HEK293 (cell line): ENCODE results near the gene TOMM34.

Experiments
- GLI2 ChIP-seq: fragments of 450-650 bp; formaldehyde crosslinking; IDR thresholded peaks from 2 replicates; pipeline ENCODE4; 2017; ENCODE audit warnings: missing biosample characterization, missing genetic modification characterization, low read depth, borderline replicate concordance
- GLIS1 ChIP-seq: fragments of 450-650 bp; formaldehyde crosslinking; IDR thresholded peaks from 2 replicates; pipeline ENCODE4 v1.5.1; 2016; ENCODE audit warnings: missing biosample characterization, missing genetic modification characterization
- MEIS1 ChIP-seq: sonication (generic); formaldehyde crosslinking; IDR thresholded peaks from 2 replicates; pipeline ENCODE4 v1.8.1; 2022; ENCODE audit warnings: missing genetic modification reagents, mild to moderate bottlenecking, borderline replicate concordance
- PRDM1 ChIP-seq: fragments of 450-650 bp; formaldehyde crosslinking; IDR thresholded peaks from 2 replicates; pipeline ENCODE4; 2016; ENCODE audit warnings: missing biosample characterization, missing genetic modification characterization
- RBAK ChIP-seq: fragments of 450-650 bp; formaldehyde crosslinking; IDR thresholded peaks from 2 replicates; pipeline ENCODE4 v1.5.1; 2016; ENCODE audit warnings: missing biosample characterization, missing genetic modification characterization
- SP2 ChIP-seq: fragments of 450-650 bp; formaldehyde crosslinking; IDR thresholded peaks from 2 replicates; pipeline ENCODE4 v1.5.1; 2016; ENCODE audit warnings: missing biosample characterization, missing genetic modification characterization
- ZBTB7A ChIP-seq: fragments of 450-650 bp; formaldehyde crosslinking; IDR thresholded peaks from 2 replicates; pipeline ENCODE4 v1.5.1; 2016; ENCODE audit warnings: low read depth, missing biosample characterization, missing genetic modification characterization
- ZEB2 ChIP-seq: fragments of 450-650 bp; formaldehyde crosslinking; IDR thresholded peaks from 2 replicates; pipeline ENCODE4 v1.5.1; 2016; ENCODE audit warnings: missing biosample characterization, missing genetic modification characterization
- ZFHX2 ChIP-seq: fragments of 450-650 bp; formaldehyde crosslinking; conservative IDR thresholded peaks from 2 replicates; pipeline ENCODE4 v1.5.1; 2016; ENCODE audit warnings: missing biosample characterization, missing genetic modification characterization
- ZFP3 ChIP-seq: fragments of 450-650 bp; formaldehyde crosslinking; IDR thresholded peaks from 2 replicates; pipeline ENCODE4 v1.5.1; 2016; ENCODE audit warnings: low read depth, missing biosample characterization, missing genetic modification characterization
- ZIC2 ChIP-seq: fragments of 450-650 bp; formaldehyde crosslinking; IDR thresholded peaks from 2 replicates; pipeline ENCODE4 v1.5.1; 2016; ENCODE audit warnings: missing biosample characterization, missing genetic modification characterization
- ZNF146 ChIP-seq: fragments of 450-650 bp; formaldehyde crosslinking; IDR thresholded peaks from 2 replicates; pipeline ENCODE4 v1.5.1; 2016; ENCODE audit warnings: missing biosample characterization, missing genetic modification characterization
- ZNF16 ChIP-seq: fragments of 450-650 bp; formaldehyde crosslinking; IDR thresholded peaks from 2 replicates; pipeline ENCODE4 v1.5.1; 2016; ENCODE audit warnings: low read depth, missing biosample characterization, missing genetic modification characterization
- ZNF169 ChIP-seq: fragments of 450-650 bp; formaldehyde crosslinking; IDR thresholded peaks from 2 replicates; pipeline ENCODE4 v1.5.1; 2016; ENCODE audit warnings: missing biosample characterization, missing genetic modification characterization
- ZNF2 ChIP-seq: fragments of 450-650 bp; formaldehyde crosslinking; IDR thresholded peaks from 2 replicates; pipeline ENCODE4 v1.5.1; 2016; ENCODE audit warnings: missing biosample characterization, missing genetic modification characterization
- ZNF311 ChIP-seq: fragments of 450-650 bp; formaldehyde crosslinking; IDR thresholded peaks from 2 replicates; pipeline ENCODE4 v1.5.1; 2017; ENCODE audit warnings: missing biosample characterization, missing genetic modification characterization, borderline replicate concordance
- ZNF350 ChIP-seq: fragments of 450-650 bp; formaldehyde crosslinking; IDR thresholded peaks from 2 replicates; pipeline ENCODE4 v1.5.0; 2017; ENCODE audit warnings: missing biosample characterization, mild to moderate bottlenecking, missing genetic modification characterization
- ZNF37A ChIP-seq: fragments of 450-650 bp; IDR thresholded peaks from 2 replicates; pipeline ENCODE4 v1.5.1; 2018; ENCODE audit warnings: missing biosample characterization, missing genetic modification characterization
- ZNF394 ChIP-seq: fragments of 450-650 bp; formaldehyde crosslinking; IDR thresholded peaks from 2 replicates; pipeline ENCODE4 v1.5.1; 2016; ENCODE audit warnings: missing biosample characterization, missing genetic modification characterization, mild to moderate bottlenecking, moderate library complexity, borderline replicate concordance
- ZNF416 ChIP-seq: fragments of 450-650 bp; formaldehyde crosslinking; IDR thresholded peaks from 2 replicates; pipeline ENCODE4 v1.5.1; 2016; ENCODE audit warnings: missing biosample characterization, missing genetic modification characterization
- ZNF423 ChIP-seq: fragments of 450-650 bp; formaldehyde crosslinking; IDR thresholded peaks from 2 replicates; pipeline ENCODE4 v1.5.1; 2016; ENCODE audit warnings: missing biosample characterization, missing genetic modification characterization
- ZNF529 ChIP-seq: fragments of 450-650 bp; formaldehyde crosslinking; IDR thresholded peaks from 2 replicates; pipeline ENCODE4 v1.5.1; 2017; ENCODE audit warnings: missing genetic modification characterization, missing biosample characterization; ENCODE audit not compliant: insufficient replicate concordance
- ZNF555 ChIP-seq: fragments of 450-650 bp; formaldehyde crosslinking; conservative IDR thresholded peaks from 2 replicates; pipeline ENCODE4 v1.5.1; 2017; ENCODE audit warnings: missing biosample characterization, mild to moderate bottlenecking, missing genetic modification characterization, inconsistent platforms
- ZNF560 ChIP-seq: fragments of 450-650 bp; formaldehyde crosslinking; IDR thresholded peaks from 2 replicates; pipeline ENCODE4 v1.5.1; 2017; ENCODE audit warnings: missing biosample characterization, missing genetic modification characterization, borderline replicate concordance
- ZNF623 ChIP-seq: fragments of 450-650 bp; formaldehyde crosslinking; IDR thresholded peaks from 2 replicates; pipeline ENCODE4 v1.5.1; 2016; ENCODE audit warnings: missing biosample characterization, missing genetic modification characterization
- ZNF707 ChIP-seq: fragments of 450-650 bp; formaldehyde crosslinking; IDR thresholded peaks from 2 replicates; pipeline ENCODE4 v1.5.1; 2016; ENCODE audit warnings: missing biosample characterization, missing genetic modification characterization
- TF ChIP-seq, protein P1 (sequence below): fragments of 450-650 bp; formaldehyde crosslinking; IDR thresholded peaks from 2 replicates; pipeline ENCODE4 v1.5.1; 2016; ENCODE audit warnings: missing biosample characterization, missing genetic modification characterization, low read depth
- TF ChIP-seq, protein P2 (sequence below): fragments of 450-650 bp; formaldehyde crosslinking; optimal IDR thresholded peaks from 2 replicates; pipeline ENCODE3; 2016; ENCODE audit warnings: missing biosample characterization, mild to moderate bottlenecking, missing genetic modification characterization
- TF ChIP-seq, protein P3 (sequence below): fragments of 450-650 bp; formaldehyde crosslinking; IDR thresholded peaks from 2 replicates; pipeline ENCODE4 v1.5.1; 2016; ENCODE audit warnings: missing biosample characterization, missing genetic modification characterization
- TF ChIP-seq, protein P4 (sequence below): fragments of 450-650 bp; formaldehyde crosslinking; IDR thresholded peaks from 2 replicates; pipeline ENCODE4 v1.5.1; 2016; ENCODE audit warnings: missing biosample characterization, missing genetic modification characterization
- TF ChIP-seq, protein P5 (sequence below): fragments of 450-650 bp; formaldehyde crosslinking; IDR thresholded peaks from 2 replicates; pipeline ENCODE4 v1.5.1; 2016; ENCODE audit warnings: missing biosample characterization, missing genetic modification characterization
- TF ChIP-seq, protein P6 (sequence below): fragments of 450-650 bp; formaldehyde crosslinking; IDR thresholded peaks from 2 replicates; pipeline ENCODE4 v1.5.1; 2017; ENCODE audit warnings: missing biosample characterization, missing genetic modification characterization

Gene TOMM34

DNA sequence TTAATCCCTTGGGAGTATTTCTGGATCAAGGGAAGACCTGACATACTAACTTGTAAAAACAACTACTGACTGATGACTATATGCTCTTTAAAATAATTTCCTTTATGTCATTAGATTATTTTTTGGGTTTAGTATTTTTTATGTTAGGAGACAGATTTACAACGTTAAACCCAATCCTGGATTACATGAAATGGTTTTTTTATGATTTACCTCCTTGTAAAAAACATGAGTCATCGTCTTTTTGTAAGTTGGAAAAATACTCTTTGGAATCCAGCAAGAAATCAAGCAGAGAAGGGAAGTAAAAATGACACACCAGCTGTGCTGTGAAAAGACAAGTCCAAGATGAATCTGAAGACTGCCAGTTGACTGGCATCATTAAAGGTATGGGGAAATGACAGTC, 12.9 kb upstream of the TOMM34 start (continued):
- TF ChIP-seq GLIS1 (tag by site-specific recombination), result no peak
- no peak for TF ChIP-seq ZNF416 (tag by site-specific recombination)
- no peak for TF ChIP-seq ZNF311 (tag by site-specific recombination)
- peak; percentile 50 for TF ChIP-seq ZIC2 (tag by site-specific recombination)
- TF ChIP-seq, protein P1, sequence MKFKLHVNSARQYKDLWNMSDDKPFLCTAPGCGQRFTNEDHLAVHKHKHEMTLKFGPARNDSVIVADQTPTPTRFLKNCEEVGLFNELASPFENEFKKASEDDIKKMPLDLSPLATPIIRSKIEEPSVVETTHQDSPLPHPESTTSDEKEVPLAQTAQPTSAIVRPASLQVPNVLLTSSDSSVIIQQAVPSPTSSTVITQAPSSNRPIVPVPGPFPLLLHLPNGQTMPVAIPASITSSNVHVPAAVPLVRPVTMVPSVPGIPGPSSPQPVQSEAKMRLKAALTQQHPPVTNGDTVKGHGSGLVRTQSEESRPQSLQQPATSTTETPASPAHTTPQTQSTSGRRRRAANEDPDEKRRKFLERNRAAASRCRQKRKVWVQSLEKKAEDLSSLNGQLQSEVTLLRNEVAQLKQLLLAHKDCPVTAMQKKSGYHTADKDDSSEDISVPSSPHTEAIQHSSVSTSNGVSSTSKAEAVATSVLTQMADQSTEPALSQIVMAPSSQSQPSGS, result peak; percentile 80
- TF ChIP-seq ZNF350 (tag by site-specific recombination), result no peak
- no peak for TF ChIP-seq ZNF555
- TF ChIP-seq SP2, result no peak; the same call in 1 of the 2 replicates
- no peak for TF ChIP-seq ZNF560 (tag by site-specific recombination)
- TF ChIP-seq, protein P2, sequence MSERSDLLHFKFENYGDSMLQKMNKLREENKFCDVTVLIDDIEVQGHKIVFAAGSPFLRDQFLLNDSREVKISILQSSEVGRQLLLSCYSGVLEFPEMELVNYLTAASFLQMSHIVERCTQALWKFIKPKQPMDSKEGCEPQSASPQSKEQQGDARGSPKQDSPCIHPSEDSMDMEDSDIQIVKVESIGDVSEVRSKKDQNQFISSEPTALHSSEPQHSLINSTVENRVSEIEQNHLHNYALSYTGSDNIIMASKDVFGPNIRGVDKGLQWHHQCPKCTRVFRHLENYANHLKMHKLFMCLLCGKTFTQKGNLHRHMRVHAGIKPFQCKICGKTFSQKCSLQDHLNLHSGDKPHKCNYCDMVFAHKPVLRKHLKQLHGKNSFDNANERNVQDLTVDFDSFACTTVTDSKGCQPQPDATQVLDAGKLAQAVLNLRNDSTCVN (tag by site-specific recombination), result no peak
- TF ChIP-seq, protein P3, sequence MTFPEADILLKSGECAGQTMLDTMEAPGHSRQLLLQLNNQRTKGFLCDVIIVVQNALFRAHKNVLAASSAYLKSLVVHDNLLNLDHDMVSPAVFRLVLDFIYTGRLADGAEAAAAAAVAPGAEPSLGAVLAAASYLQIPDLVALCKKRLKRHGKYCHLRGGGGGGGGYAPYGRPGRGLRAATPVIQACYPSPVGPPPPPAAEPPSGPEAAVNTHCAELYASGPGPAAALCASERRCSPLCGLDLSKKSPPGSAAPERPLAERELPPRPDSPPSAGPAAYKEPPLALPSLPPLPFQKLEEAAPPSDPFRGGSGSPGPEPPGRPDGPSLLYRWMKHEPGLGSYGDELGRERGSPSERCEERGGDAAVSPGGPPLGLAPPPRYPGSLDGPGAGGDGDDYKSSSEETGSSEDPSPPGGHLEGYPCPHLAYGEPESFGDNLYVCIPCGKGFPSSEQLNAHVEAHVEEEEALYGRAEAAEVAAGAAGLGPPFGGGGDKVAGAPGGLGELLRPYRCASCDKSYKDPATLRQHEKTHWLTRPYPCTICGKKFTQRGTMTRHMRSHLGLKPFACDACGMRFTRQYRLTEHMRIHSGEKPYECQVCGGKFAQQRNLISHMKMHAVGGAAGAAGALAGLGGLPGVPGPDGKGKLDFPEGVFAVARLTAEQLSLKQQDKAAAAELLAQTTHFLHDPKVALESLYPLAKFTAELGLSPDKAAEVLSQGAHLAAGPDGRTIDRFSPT (tag by site-specific recombination), result peak; percentile 96
- peak; percentile 41; the same call in 1 of the 2 replicates for TF ChIP-seq ZNF2 (tag by site-specific recombination)
- TF ChIP-seq ZNF423 (tag by site-specific recombination), result no peak
- no peak for TF ChIP-seq ZNF623 (tag by site-specific recombination)
- TF ChIP-seq ZNF37A (tag by site-specific recombination), result no peak
- no peak for TF ChIP-seq MEIS1
- no peak for TF ChIP-seq RBAK
- peak; percentile 95 for TF ChIP-seq ZEB2 (tag by site-specific recombination)
- no peak for TF ChIP-seq ZNF529 (tag by site-specific recombination)
- TF ChIP-seq, protein P4, sequence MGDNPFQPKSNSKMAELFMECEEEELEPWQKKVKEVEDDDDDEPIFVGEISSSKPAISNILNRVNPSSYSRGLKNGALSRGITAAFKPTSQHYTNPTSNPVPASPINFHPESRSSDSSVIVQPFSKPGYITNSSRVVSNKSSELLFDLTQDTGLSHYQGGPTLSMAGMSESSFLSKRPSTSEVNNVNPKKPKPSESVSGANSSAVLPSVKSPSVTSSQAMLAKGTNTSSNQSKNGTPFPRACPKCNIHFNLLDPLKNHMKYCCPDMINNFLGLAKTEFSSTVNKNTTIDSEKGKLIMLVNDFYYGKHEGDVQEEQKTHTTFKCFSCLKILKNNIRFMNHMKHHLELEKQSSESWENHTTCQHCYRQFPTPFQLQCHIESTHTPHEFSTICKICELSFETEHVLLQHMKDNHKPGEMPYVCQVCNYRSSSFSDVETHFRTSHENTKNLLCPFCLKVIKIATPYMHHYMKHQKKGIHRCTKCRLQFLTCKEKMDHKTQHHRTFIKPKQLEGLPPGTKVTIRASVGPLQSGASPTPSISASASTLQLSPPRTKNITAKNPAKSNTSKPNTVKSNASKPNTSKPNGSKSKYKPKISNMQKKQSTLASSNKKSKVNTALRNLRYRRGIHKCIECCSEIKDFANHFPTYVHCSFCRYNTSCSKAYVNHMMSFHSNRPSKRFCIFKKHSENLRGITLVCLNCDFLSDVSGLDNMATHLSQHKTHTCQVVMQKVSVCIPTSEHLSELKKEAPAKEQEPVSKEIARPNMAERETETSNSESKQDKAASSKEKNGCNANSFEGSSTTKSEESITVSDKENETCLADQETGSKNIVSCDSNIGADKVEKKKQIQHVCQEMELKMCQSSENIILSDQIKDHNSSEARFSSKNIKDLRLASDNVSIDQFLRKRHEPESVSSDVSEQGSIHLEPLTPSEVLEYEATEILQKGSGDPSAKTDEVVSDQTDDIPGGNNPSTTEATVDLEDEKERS (tag by site-specific recombination), result no peak
- TF ChIP-seq ZNF707 (tag by site-specific recombination), result no peak
- TF ChIP-seq, protein P5, sequence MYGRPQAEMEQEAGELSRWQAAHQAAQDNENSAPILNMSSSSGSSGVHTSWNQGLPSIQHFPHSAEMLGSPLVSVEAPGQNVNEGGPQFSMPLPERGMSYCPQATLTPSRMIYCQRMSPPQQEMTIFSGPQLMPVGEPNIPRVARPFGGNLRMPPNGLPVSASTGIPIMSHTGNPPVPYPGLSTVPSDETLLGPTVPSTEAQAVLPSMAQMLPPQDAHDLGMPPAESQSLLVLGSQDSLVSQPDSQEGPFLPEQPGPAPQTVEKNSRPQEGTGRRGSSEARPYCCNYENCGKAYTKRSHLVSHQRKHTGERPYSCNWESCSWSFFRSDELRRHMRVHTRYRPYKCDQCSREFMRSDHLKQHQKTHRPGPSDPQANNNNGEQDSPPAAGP (tag by site-specific recombination), result no peak
- no peak for TF ChIP-seq ZNF16 (tag by site-specific recombination)
- no peak for TF ChIP-seq ZFHX2 (tag by site-specific recombination)
- TF ChIP-seq PRDM1 (tag by site-specific recombination), result no peak
- TF ChIP-seq ZNF394 (tag by site-specific recombination), result no peak
- TF ChIP-seq GLI2 (tag by site-specific recombination), result peak; percentile 83; the same call in 1 of the 2 replicates
- no peak for TF ChIP-seq ZFP3 (tag by site-specific recombination)
- TF ChIP-seq ZNF169 (tag by site-specific recombination), result no peak
- TF ChIP-seq, protein P6, sequence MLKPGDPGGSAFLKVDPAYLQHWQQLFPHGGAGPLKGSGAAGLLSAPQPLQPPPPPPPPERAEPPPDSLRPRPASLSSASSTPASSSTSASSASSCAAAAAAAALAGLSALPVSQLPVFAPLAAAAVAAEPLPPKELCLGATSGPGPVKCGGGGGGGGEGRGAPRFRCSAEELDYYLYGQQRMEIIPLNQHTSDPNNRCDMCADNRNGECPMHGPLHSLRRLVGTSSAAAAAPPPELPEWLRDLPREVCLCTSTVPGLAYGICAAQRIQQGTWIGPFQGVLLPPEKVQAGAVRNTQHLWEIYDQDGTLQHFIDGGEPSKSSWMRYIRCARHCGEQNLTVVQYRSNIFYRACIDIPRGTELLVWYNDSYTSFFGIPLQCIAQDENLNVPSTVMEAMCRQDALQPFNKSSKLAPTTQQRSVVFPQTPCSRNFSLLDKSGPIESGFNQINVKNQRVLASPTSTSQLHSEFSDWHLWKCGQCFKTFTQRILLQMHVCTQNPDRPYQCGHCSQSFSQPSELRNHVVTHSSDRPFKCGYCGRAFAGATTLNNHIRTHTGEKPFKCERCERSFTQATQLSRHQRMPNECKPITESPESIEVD, result peak; percentile 96
- no peak for TF ChIP-seq ZNF146 (tag by site-specific recombination)
- TF ChIP-seq ZBTB7A, result no peak
